Loucy (cell line): ENCODE data around the gene ANKRD9.

Source experiments
- CTCF ChIP-seq: fragments of 200-600 bp; sonication (generic); conservative IDR thresholded peaks from 2 replicates; pipeline ENCODE4 v1.5.1; 2014; ENCODE audit warnings: mild to moderate bottlenecking, antibody characterized with exemption, low read length
- EZH2phosphoT487 ChIP-seq: fragments of 200-600 bp; IDR thresholded peaks from 2 replicates; pipeline ENCODE4 v1.6.1; 2018; ENCODE audit warnings: antibody characterized with exemption, mild to moderate bottlenecking, moderate library complexity, borderline replicate concordance

- TF ChIP-seq CTCF = no peak
- TF ChIP-seq EZH2phosphoT487 = no peak
Measured at GRCh38 chr14:102525219-102525928, 15.8 kb upstream of the ANKRD9 start.
